Umbilical cord (tissue), 2 donors: Measurements from ENCODE around the gene CHCHD6. TPM values are rescaled to one million over a fixed set of nuclear protein-coding genes. Genes with fewer than 3 reads are reported as not detected.
"Not testable (repeated sequence)": the region's sequence is repeated elsewhere in the genome, so short reads cannot be mapped to it uniquely, and the experiment has no call there.

Experiments used
- DNase-seq: peaks from one replicate; pipeline ENCODE4 v3.0.0-alpha.2; 2015; ENCODE audit warnings: low spot score
- total RNA-seq: library from RNA; depleted of rRNA; stranded (reverse); fragments of >200 nt; gene quantifications from one replicate; pipeline ENCODE4 v1.2.3, GENCODE V29; 2014; ENCODE audit warnings: low replicate concordance; ENCODE audit not compliant: insufficient read depth

Gene CHCHD6
- total RNA-seq, 1 donor from 2014 or later, result 11.8 TPM

DNA sequence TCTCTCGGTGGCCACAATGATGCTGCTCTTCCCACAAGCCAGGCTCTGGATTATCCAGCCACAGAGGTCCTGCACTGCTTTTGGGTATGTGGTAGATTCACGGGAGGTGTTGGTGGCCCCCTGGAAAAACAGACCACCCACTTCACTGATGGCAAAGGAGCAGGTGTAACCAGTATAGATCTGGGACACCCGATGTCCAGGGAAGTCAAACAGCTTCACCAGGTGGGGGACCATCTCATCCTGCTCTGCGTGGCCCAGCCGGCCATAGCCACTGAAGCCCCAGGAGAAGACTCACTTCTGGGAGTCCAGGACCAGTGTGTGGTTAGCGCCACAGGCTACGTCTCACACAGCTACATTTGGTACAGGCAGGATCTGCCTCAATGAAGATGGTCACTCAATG is 62.6 kb downstream of the CHCHD6 start:
- no peak for DNase-seq

- no peak for DNase-seq
Observed at GRCh38 chr3:126768903-126769302, 64.9 kb downstream of the CHCHD6 start.

GRCh38 chr3:126770096-126770495 is 66.1 kb downstream of the CHCHD6 start:
- no peak for DNase-seq

GRCh38 chr3:126773167-126773566 is 69.1 kb downstream of the CHCHD6 start:
- DNase-seq, result peak; percentile 36

GRCh38 chr3:126773783-126774182 is 69.7 kb downstream of the CHCHD6 start:
- DNase-seq, result no peak

GRCh38 chr3:126777366-126777765 is 73.3 kb downstream of the CHCHD6 start:
- DNase-seq, result no peak

DNA sequence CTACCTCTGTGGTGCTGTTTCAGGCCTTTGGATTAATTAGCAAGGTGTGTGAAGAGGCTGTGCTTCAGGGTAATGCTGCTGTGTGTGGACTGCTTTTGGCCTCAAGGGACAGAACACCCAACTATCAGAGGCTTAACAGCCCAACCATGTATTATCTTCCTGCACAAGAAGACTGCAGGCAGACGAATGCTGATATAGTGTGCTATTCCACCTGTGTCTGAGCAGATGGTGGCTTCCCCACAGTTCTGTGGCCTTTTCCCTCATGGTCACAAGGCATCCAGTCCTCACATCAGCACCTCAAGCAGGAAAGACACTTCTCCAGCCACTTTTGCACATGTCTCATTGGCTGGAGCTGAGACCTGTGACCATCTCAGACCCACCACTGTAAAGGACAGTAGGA is 76.6 kb downstream of the CHCHD6 start:
- no peak for DNase-seq

DNA sequence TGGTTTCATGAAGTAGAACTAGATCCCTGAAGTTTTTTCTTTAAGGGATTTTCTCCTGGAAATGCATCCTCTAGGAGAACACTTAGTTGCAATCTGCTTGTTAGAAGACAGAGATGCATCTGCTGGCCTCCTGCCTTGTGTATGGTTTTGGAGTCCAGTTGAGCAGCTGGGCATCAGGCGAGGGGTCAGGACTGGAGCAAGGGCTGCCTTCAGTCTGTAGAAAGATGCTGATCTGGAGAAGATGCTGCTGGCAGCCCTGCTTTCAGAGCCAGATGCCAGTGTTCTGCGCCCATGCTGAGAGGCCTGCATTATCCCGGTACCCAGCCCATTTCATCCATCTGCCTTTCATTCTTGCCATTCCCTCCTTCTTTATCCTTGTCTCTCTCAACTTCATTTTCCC is 77.4 kb downstream of the CHCHD6 start:
- peak; percentile 42 for DNase-seq

- DNase-seq, result peak; percentile 94
Observed at GRCh38 chr3:126781889-126782491, 78.0 kb downstream of the CHCHD6 start.

GRCh38 chr3:126782536-126782935 is 78.5 kb downstream of the CHCHD6 start:
- DNase-seq, result peak; percentile 69

GRCh38 chr3:126784254-126784653 is 80.2 kb downstream of the CHCHD6 start:
- no peak for DNase-seq

GRCh38 chr3:126791320-126791719 is 87.3 kb downstream of the CHCHD6 start:
- DNase-seq, result not testable (repeated sequence)

GRCh38 chr3:126792998-126793397 is 89.0 kb downstream of the CHCHD6 start:
- no peak for DNase-seq

- no peak for DNase-seq
Observed at GRCh38 chr3:126797563-126797962, 93.5 kb downstream of the CHCHD6 start.

DNA sequence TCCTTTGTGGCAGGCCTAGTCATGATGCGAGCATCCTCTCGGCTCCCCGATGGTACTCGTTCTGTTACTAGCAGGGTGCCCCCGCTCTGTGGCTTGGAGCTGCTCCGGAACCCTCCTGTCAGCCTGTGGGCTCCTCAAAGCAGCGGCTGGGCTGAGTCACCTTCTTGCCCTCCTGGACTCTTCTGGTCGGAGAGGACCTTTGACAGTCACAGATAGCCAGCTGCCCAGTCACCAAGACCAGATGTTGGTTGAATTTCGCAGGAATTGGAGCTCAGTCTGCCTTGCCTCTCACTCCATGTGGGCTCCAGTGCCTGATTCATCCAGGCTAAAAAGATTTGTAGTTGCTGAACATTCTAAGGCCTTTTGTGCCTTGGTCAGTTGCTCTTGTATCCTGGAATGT is 94.5 kb downstream of the CHCHD6 start:
- DNase-seq, result no peak

DNA sequence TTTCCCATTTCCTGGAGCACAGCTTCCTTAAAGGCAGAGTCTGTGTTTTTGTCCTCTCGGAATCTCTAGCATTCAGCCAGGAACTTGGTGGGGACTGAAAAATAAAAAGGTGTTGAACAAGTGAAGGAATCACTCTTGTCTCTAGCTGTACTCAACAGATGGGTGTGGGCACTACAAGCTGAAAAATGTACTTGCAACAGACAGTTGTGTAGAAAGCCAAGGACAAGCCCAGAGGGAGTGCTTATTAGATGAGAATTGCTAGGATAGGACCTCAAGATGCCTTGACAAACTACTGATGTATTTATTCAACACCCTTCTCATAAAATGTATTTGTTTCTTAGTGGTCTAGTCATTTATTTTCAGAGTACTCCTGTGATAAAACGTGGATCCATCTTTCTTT is 95.1 kb downstream of the CHCHD6 start:
- no peak for DNase-seq

- not testable (repeated sequence) for DNase-seq
Observed at GRCh38 chr3:126801312-126801711, 97.3 kb downstream of the CHCHD6 start.

DNA sequence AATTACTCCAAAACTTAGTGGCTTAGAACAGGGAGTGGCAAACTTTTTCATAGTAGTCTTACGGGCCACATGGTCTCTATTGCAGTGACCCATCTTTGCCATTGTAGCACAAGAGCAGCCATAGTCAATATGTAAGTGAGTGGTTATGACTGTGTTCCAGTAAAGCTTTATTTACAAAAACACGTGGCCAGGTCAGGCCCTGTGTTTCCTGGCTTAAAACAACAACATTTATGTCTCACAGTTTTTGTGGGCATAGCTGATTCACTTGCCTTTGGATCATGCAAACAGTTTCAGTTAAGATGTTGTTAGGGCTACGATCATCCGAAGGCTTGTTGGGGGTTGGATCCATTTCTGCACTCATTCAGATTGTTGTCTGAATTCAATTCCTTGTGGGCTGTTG is 103.8 kb downstream of the CHCHD6 start:
- no peak for DNase-seq

GRCh38 chr3:126811530-126811929 is 107.5 kb downstream of the CHCHD6 start:
- no peak for DNase-seq

DNA sequence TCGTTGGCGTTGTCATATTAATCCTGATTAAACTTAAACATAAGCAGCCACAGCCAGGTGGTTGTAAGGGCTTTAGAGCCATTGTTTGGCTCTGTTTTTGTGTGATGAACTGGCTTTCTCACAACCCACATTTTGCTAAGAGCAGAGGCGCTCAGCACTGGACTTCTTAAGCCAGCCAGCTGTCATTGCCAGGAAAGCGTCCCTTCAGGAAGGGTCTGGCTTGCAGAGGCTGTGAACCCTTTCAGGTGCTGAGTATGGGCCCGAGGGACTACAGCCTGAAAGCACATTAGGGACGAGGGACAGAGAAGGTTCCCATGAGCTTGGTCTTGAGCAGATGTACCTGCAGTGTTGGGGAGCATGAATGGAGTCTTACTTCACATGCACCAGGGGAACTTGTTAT is 112.3 kb downstream of the CHCHD6 start:
- no peak for DNase-seq

DNA sequence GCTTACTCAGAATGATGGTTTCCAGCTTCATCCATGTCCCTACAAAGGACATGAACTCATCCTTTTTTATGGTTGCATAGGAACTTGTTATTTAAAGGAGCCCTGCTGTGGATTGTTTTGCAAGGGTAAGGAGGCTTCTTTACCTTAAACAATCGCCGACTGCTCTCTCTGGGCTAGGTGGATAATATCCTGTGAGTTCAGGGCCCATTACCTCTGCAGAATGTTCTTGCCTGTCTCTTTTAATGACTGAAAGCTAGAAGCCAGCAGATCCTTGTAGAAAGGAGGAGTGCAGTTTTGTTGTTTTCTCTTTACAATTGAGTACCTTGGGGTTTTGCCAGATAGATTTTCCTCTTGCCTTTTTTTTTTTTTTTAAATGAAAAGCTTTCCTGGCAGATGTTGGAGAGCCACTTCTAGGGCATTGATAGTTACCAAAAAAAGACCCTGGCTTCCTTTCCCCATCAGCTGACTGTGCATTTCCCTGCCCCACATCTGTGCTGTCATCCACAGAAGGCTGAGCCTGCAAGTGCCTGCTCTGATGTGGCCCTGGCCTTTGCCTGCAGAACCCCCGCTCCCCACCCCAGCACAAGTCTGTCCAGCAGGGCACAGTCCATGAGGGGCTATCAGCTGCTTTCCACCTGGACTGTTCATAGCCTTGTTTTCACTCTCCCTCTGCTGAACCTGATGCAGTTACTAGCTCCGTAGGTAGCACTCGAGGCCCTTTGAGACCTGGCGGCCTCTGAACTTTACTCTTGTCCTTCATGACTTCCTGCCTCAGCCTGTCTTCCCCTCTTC is 113.1 kb downstream of the CHCHD6 start:
- peak; percentile 20 for DNase-seq

DNA sequence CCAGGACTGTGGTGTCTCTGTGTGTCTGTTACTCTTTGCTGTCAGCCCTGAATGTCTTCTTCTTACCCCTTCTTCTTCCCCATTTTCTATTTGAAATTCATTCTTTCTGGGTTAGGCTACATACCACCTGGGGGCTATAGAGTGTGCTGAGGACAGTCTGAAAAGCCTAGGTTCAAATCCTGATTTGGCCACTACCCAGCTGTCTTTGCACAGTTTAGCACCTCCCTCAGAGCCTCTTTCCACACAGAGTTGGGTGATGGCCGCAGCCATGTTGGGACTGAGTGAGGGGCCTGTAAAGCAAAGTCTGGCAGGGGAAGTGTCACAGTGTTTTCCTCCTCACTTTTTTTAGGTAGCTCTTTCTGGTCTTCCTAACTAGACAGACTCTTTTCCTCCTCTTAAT is 113.7 kb downstream of the CHCHD6 start:
- no peak for DNase-seq

DNA sequence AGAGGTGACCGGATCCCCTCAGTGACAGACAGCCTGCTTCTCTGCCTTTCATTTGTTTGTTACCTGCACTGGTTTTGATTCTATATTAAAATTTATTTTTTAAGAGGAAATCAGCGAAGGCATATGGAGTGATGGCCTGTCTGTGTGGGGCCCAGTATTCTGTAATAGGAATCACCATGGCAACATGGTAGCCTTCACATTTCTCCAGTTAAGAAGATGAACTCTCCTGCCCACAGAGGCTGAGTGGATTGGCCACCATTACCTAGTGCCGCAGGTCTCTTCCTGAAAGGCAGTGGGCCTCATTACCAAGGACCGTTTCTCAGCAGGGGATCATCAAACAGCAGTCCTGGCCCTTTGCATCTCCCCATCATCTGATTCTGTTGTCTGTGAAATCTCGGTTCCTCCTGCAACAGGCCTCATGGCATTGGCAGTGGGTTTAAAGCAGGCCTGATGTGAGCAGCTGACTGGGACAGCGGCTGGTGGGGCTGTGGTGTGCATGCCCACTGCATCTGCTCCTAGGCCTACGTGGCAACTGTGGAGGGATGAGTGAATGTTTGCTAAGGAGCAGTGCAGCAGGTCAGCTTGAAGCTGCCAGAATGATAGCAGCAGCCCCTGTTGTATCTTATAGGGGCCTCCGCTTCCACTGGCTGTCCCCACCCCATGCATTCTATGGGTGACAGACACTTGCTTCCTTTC is 114.5 kb downstream of the CHCHD6 start:
- no peak for DNase-seq
